ENCODE results near the gene WIPI1. TPM values are rescaled to one million over a fixed set of nuclear protein-coding genes. Genes with fewer than 3 reads are reported as not detected.

Gene WIPI1
- 49.9 and 90.6 TPM in 2 replicates for total RNA-seq

DNA sequence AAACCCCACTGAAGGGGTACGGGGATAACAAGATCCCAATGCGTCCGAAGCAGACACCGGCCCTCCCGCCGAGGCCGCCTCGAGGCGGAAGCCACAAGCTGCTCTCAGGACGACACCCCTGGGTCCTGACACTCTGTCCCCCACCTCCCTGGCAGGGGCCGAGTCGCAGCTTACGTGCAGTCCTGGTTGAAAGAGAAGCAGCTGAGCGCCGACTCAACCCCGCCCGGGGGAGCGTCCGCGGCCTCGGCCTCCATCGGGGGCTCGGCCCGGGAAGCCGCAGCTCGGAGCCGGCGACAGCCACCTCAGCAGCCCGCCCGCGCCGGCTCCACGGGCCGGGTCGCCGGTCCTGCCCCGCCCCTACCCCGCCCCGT, at the start of gene WIPI1:
WIPI1 (minus strand) TSS at position 329 of the 371 bp plus-strand sequence; CDS start at position 254, 75 bp downstream.
- Histone ChIP-seq H3K36me3 (ENCODE audit: control insufficient read depth, insufficient read depth, low read length) (no peaks in the 10 kb centered on the region), H3K4me3 (ENCODE audit: low read depth, low read length) (peak within 1 kb of the TSS; percentile 96), H3K27me3 (ENCODE audit: control insufficient read depth, insufficient read depth, low read length) (no peaks in the 10 kb centered on the region)
- TF ChIP-seq, protein P1, sequence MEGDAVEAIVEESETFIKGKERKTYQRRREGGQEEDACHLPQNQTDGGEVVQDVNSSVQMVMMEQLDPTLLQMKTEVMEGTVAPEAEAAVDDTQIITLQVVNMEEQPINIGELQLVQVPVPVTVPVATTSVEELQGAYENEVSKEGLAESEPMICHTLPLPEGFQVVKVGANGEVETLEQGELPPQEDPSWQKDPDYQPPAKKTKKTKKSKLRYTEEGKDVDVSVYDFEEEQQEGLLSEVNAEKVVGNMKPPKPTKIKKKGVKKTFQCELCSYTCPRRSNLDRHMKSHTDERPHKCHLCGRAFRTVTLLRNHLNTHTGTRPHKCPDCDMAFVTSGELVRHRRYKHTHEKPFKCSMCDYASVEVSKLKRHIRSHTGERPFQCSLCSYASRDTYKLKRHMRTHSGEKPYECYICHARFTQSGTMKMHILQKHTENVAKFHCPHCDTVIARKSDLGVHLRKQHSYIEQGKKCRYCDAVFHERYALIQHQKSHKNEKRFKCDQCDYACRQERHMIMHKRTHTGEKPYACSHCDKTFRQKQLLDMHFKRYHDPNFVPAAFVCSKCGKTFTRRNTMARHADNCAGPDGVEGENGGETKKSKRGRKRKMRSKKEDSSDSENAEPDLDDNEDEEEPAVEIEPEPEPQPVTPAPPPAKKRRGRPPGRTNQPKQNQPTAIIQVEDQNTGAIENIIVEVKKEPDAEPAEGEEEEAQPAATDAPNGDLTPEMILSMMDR (IDR thresholded peaks at IDR 0.05; ENCODE audit: insufficient read depth, low read length, poor library complexity, severe bottlenecking): no peak
- DNase-seq (ENCODE audit: low read depth): no peak

- DNase-seq (ENCODE audit: low read depth): no peak
- Histone ChIP-seq H3K4me3 (ENCODE audit: low read depth, low read length) (no peak overlapping the region), H3K36me3 (ENCODE audit: control insufficient read depth, insufficient read depth, low read length) (no peaks in the 10 kb centered on the region), H3K27me3 (ENCODE audit: control insufficient read depth, insufficient read depth, low read length) (no peaks in the 10 kb centered on the region)
- TF ChIP-seq, protein P1 (IDR thresholded peaks at IDR 0.05; ENCODE audit: insufficient read depth, low read length, poor library complexity, severe bottlenecking): no peak
Observed at GRCh38 chr17:68505951-68506350, 48.7 kb upstream of the WIPI1 start.

GRCh38 chr17:68501074-68501473, 43.8 kb upstream of the WIPI1 start:
- H3K4me3 ChIP-seq (ENCODE audit: low read depth, low read length): no peak overlapping the region
- no peaks in the 10 kb centered on the region for H3K27me3 ChIP-seq (ENCODE audit: control insufficient read depth, insufficient read depth, low read length)
- H3K36me3 ChIP-seq (ENCODE audit: control insufficient read depth, insufficient read depth, low read length): no peaks in the 10 kb centered on the region
- TF ChIP-seq, protein P1 (IDR thresholded peaks at IDR 0.05; ENCODE audit: insufficient read depth, low read length, poor library complexity, severe bottlenecking): no peak
- no peak for DNase-seq (ENCODE audit: low read depth)

DNA sequence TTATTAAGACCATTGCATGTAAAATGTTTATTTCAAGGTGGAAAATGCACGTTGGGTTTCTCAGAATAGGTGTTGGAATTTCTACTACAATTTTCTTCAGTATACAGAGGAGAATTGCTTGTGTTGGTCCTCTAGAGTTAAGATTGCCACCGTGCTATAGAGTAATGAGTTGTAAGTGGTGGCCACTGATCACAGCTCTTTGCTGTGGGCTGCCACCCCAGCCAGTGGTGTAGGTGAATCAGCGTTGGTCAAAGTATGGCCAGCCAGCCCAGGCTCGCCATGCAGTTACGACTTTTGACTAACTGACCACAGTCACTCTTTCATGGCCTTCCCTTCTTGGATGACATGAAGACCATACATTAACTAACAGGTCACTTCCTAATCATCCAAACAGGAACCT, 42.3 kb upstream of the WIPI1 start:
- TF ChIP-seq, protein P1 (IDR thresholded peaks at IDR 0.05; ENCODE audit: insufficient read depth, low read length, poor library complexity, severe bottlenecking): no peak
- no peak overlapping the region for H3K4me3 ChIP-seq (ENCODE audit: low read depth, low read length)

GRCh38 chr17:68498479-68499326, 41.4 kb upstream of the WIPI1 start:
- TF ChIP-seq, protein P1 (IDR thresholded peaks at IDR 0.05; ENCODE audit: insufficient read depth, low read length, poor library complexity, severe bottlenecking): no peak
- no peak for DNase-seq (ENCODE audit: low read depth)
- no peaks in the 10 kb centered on the region for H3K36me3 ChIP-seq (ENCODE audit: control insufficient read depth, insufficient read depth, low read length)
- H3K27me3 ChIP-seq (ENCODE audit: control insufficient read depth, insufficient read depth, low read length): no peaks in the 10 kb centered on the region
- H3K4me3 ChIP-seq (ENCODE audit: low read depth, low read length): no peak overlapping the region

More for the DNA sequence above, 42.3 kb upstream of the WIPI1 start:
- no peaks in the 10 kb centered on the region for H3K27me3 ChIP-seq (ENCODE audit: control insufficient read depth, insufficient read depth, low read length)
- H3K36me3 ChIP-seq (ENCODE audit: control insufficient read depth, insufficient read depth, low read length): no peaks in the 10 kb centered on the region
- DNase-seq (ENCODE audit: low read depth): no peak
